ENCODE results near the gene SEC62.
A peak's percentile ranks its signal among the peaks of the same experiment; 100 is the strongest.

Gene SEC62

GRCh38 chr3:169966428-169966950, at the start of gene SEC62:
SEC62 (plus strand) TSS chr3:169966807; CDS start chr3:169966823, 16 bp downstream.
- peak; percentile 95 for DNase-seq

GRCh38 chr3:169923189-169923588, 43.4 kb upstream of the SEC62 start:
- DNase-seq = no peak

GRCh38 chr3:169923831-169924230, 42.8 kb upstream of the SEC62 start:
- no peak for DNase-seq

- DNase-seq = no peak
These were observed 36.6 kb upstream of the SEC62 start for GRCh38 chr3:169929830-169930519.

- no peak for DNase-seq
These were observed 35.8 kb upstream of the SEC62 start for GRCh38 chr3:169930843-169931242.

- no peak for DNase-seq
These were observed 34.7 kb upstream of the SEC62 start for GRCh38 chr3:169931747-169932520.

- no peak for DNase-seq
These were observed 27.3 kb upstream of the SEC62 start for GRCh38 chr3:169939320-169939719.

- no peak for DNase-seq
These were observed 26.9 kb upstream of the SEC62 start for GRCh38 chr3:169939751-169940150.

- no peak for DNase-seq
These were observed 26.0 kb upstream of the SEC62 start for GRCh38 chr3:169940470-169941181.

- DNase-seq = peak; percentile 7
These were observed 21.3 kb upstream of the SEC62 start for GRCh38 chr3:169945313-169945712.

GRCh38 chr3:169946336-169946735, 20.3 kb upstream of the SEC62 start:
- DNase-seq = no peak

GRCh38 chr3:169948559-169949448, 17.8 kb upstream of the SEC62 start:
- no peak for DNase-seq

GRCh38 chr3:169952045-169952444, 14.6 kb upstream of the SEC62 start:
- no peak for DNase-seq

- DNase-seq = no peak
These were observed 13.0 kb upstream of the SEC62 start for GRCh38 chr3:169953462-169954141.

- DNase-seq = no peak
These were observed 12.4 kb upstream of the SEC62 start for GRCh38 chr3:169954142-169954756.

- no peak for DNase-seq
These were observed 11.2 kb upstream of the SEC62 start for GRCh38 chr3:169955406-169955805.

GRCh38 chr3:169964176-169964575, 2.4 kb upstream of the SEC62 start:
- DNase-seq = no peak

GRCh38 chr3:169965562-169966427, 812 bp upstream of the SEC62 start:
- no peak for DNase-seq

- DNase-seq = peak; percentile 44
These were observed 626 bp downstream of the SEC62 start for GRCh38 chr3:169966951-169967915.
